HepG2 (cell line): Measurements from ENCODE around the gene TNFRSF18. TPM values are rescaled to one million over a fixed set of nuclear protein-coding genes. Genes with fewer than 3 reads are reported as not detected.

Experiments
- ATM ChIP-seq: fragments of 450-650 bp; IDR thresholded peaks from 2 replicates; pipeline ENCODE4 v1.7.1; 2017; ENCODE audit warnings: mild to moderate bottlenecking, borderline replicate concordance
- ELF1 ChIP-seq: sonication (generic); formaldehyde crosslinking; IDR thresholded peaks from 2 replicates; pipeline ENCODE4 v1.4.0; 2020; ENCODE audit warnings: missing genetic modification reagents
- ETS1 ChIP-seq: sonication (generic); formaldehyde crosslinking; IDR thresholded peaks from 2 replicates; pipeline ENCODE4 v1.4.0; 2020; ENCODE audit warnings: missing genetic modification reagents
- HMG20A ChIP-seq: IDR thresholded peaks from 2 replicates; pipeline ENCODE4 v1.6.1; 2016; ENCODE audit warnings: borderline replicate concordance
- PCBP1 ChIP-seq: fragments of 200-400 bp; formaldehyde crosslinking; IDR thresholded peaks from 2 replicates; pipeline ENCODE4 v1.6.1; 2017; ENCODE audit warnings: mild to moderate bottlenecking, low read depth, low read length, borderline replicate concordance
- REL ChIP-seq: sonication (generic); formaldehyde crosslinking; conservative IDR thresholded peaks from 2 replicates; pipeline ENCODE4 v1.8.0; 2022; ENCODE audit warnings: mild to moderate bottlenecking, missing genetic modification reagents, moderate library complexity
- SRSF9 ChIP-seq: fragments of 200-400 bp; formaldehyde crosslinking; IDR thresholded peaks from 2 replicates; pipeline ENCODE4 v1.6.1; 2018; ENCODE audit warnings: borderline replicate concordance, mild to moderate bottlenecking, low read depth, low read length; ENCODE audit not compliant: insufficient read depth, poor library complexity, severe bottlenecking
- TSC22D2 ChIP-seq: sonication (generic); formaldehyde crosslinking; IDR thresholded peaks from 2 replicates; pipeline ENCODE4 v1.5.1; 2020; ENCODE audit warnings: missing genetic modification reagents, mild to moderate bottlenecking, borderline replicate concordance
- ZBTB42 ChIP-seq: sonication (generic); formaldehyde crosslinking; IDR thresholded peaks from 2 replicates; pipeline ENCODE4 v1.5.0; 2020; ENCODE audit warnings: mild to moderate bottlenecking, missing genetic modification reagents
- ZNF142 ChIP-seq: sonication (generic); formaldehyde crosslinking; IDR thresholded peaks from 2 replicates; pipeline ENCODE4 v1.4.0; 2020; ENCODE audit warnings: missing genetic modification reagents
- ZNF281 ChIP-seq: sonication (generic); formaldehyde crosslinking; IDR thresholded peaks from 2 replicates; pipeline ENCODE4 v1.4.0; 2020; ENCODE audit warnings: missing genetic modification reagents, borderline replicate concordance
- ZNF569 ChIP-seq: sonication (generic); formaldehyde crosslinking; IDR thresholded peaks from 2 replicates; pipeline ENCODE4 v1.5.0; 2020; ENCODE audit warnings: mild to moderate bottlenecking, missing genetic modification reagents, moderate library complexity, borderline replicate concordance
- ZNF746 ChIP-seq: sonication (generic); formaldehyde crosslinking; IDR thresholded peaks from 2 replicates; pipeline ENCODE4 v1.8.0; 2022; ENCODE audit warnings: mild to moderate bottlenecking, missing genetic modification reagents
- polyA plus RNA-seq, 8 experiments: library from polyadenylated mRNA; depleted of rRNA in 3 of 8; stranded (reverse) in 7 of 8; unstranded in 1 of 8; fragments of >200 nt; fragmentation: Illumina TruSeq in 4 of 8; extraction: Trizol in 4 of 8; gene quantifications; 2 replicates each; pipeline versions ENCODE4 v1.2.1 to v1.2.3, GENCODE V29; 2011 to 2016; ENCODE audit warnings: low read depth in 4 of 8, missing spikeins in 1 of 8, mixed read lengths in 1 of 8; ENCODE audit not compliant: insufficient read depth in 1 of 8
- total RNA-seq, 5 experiments: library from RNA; depleted of rRNA; stranded (reverse); fragments of >200 nt; fragmentation: Illumina TruSeq; extraction: Trizol; gene quantifications; 2 replicates each; pipeline ENCODE4 v1.2.3, GENCODE V29; 2016; ENCODE audit warnings: low read depth in 1 of 5
- TF ChIP-seq, protein P1 (sequence below): sonication (generic); formaldehyde crosslinking; IDR thresholded peaks from 2 replicates; pipeline ENCODE4 v1.4.0; 2020; ENCODE audit warnings: mild to moderate bottlenecking, low read depth, missing genetic modification reagents

Gene TNFRSF18
- total and polyA plus RNA-seq, 2 of the 13 experiments (the other 11 are each of a cell fraction or from before 2014, with no cell fraction given): not detected

DNA sequence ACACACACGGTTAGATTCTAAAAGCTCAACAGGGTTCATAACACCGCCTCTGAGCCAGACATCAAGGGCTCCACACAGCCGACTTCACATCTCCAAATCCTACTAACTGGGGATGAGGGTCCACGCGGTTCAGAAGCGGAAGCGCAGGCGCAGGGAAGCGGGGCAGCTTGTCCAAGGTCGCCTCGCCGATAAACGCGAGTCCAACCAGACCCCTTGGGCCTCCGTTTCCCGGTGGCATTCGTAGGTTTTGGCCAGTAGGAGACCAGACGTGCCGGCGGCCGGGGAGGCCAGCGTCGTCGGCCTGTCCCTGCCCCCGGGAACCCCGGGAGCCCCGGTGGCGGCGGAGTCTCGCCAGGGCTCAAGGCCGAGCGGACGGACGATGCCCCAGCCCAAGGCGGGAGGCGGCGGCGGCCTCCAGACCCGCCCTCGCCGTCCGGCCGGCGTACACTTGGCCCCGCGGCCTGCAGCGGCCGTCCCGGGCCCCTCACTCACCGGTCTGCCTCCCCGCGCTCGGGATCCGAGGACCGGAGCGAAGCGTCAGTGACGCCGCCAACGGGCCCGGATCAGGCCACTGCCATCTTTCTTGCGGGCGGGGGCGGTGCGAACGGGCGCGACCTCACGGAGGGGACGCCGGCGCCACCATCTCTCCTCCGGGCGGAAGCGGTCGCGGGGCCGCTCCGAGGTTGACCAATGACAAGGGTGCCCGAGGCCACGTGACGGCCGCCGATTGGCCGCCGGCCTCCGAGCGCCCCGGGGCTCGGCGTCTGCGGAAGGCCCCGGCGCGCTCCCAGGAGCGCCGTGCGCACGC is 25.2 kb upstream of the TNFRSF18 start, which contains the start of gene SDF4 (continued):
- TF ChIP-seq ZNF142: no peak
- TF ChIP-seq ZBTB42: peak; percentile 64; the same call in 1 of the 2 replicates
- TF ChIP-seq PCBP1: peak; percentile 84
- peak; percentile 40; the same call in 1 of the 2 replicates for TF ChIP-seq TSC22D2 (CRISPR knock-in tag)
- TF ChIP-seq ZNF746 (CRISPR knock-in tag): no peak
- no peak for TF ChIP-seq ETS1
- TF ChIP-seq ZNF281 (CRISPR knock-in tag): 0 out of 2 replicates have a peak, but pooled peaks have one; percentile 4
- TF ChIP-seq HMG20A: no peak
- TF ChIP-seq SRSF9: no peak
- peak; percentile 77; the same call in 1 of the 2 replicates for TF ChIP-seq REL
- TF ChIP-seq ELF1 (CRISPR knock-in tag): peak; percentile 97
- TF ChIP-seq, protein P1, sequence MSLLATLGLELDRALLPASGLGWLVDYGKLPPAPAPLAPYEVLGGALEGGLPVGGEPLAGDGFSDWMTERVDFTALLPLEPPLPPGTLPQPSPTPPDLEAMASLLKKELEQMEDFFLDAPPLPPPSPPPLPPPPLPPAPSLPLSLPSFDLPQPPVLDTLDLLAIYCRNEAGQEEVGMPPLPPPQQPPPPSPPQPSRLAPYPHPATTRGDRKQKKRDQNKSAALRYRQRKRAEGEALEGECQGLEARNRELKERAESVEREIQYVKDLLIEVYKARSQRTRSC: no peak
- no peak for TF ChIP-seq ATM
- 0 out of 2 replicates have a peak, but pooled peaks have one; percentile 63 for TF ChIP-seq ZNF569 (CRISPR knock-in tag)
